Dermis lymphatic vessel endothelial cell (primary cell): ENCODE data around the gene INKA1. TPM values are rescaled to one million over a fixed set of nuclear protein-coding genes. Genes with fewer than 3 reads are reported as not detected.

Experiments
- total RNA-seq: library from RNA; depleted of rRNA; stranded (reverse); fragments of >200 nt; gene quantifications from 2 replicates; pipeline ENCODE4 v1.2.1, GENCODE V29; 2014

The INKA1 gene
- 17.3 and 17.6 TPM in 2 replicates for total RNA-seq

GRCh38 chr3:49802719-49803464, at the start of gene INKA1:
Gene INKA1 (plus strand): TSS chr3:49803261. CDS start chr3:49803393, 132 bp downstream.

GRCh38 chr3:49786357-49787181, 16.5 kb upstream of the INKA1 start, which contains the start of gene IP6K1:
Gene IP6K1 (minus strand): TSS chr3:49786542. CDS start chr3:49748040, 38,502 bp downstream.

GRCh38 chr3:49799761-49800160, 3.3 kb upstream of the INKA1 start, which contains the start of gene CDHR4:
Gene CDHR4 (minus strand): TSS chr3:49799873. CDS start chr3:49799812, 61 bp downstream.

GRCh38 chr3:49813497-49814174, 10.6 kb downstream of the INKA1 start, which contains the start of gene UBA7:
Gene UBA7 (minus strand): TSS chr3:49813953. CDS start chr3:49813787, 166 bp downstream.

Other genes with a start within 250 kb of the INKA1 start
- under 0.01 and 0.09 TPM in 2 replicates for gene BSN, start 248.8 kb upstream of the INKA1 start, total RNA-seq
- 64.6 and 114 TPM in 2 replicates for gene APEH, start 128.9 kb upstream of the INKA1 start, total RNA-seq
- gene MST1, start 113.8 kb upstream of the INKA1 start, total RNA-seq, result 1.8 and 2.2 TPM in 2 replicates
- 20.5 and 22.5 TPM in 2 replicates for gene RNF123, start 113.7 kb upstream of the INKA1 start, total RNA-seq
- not detected in 2 replicates for gene AMIGO3, start 83.6 kb upstream of the INKA1 start, total RNA-seq
- gene GMPPB, start 79.3 kb upstream of the INKA1 start, total RNA-seq, result 15.7 and 25.6 TPM in 2 replicates
- gene IP6K1, start 16.7 kb upstream of the INKA1 start, total RNA-seq, result 47.9 and 55.3 TPM in 2 replicates
- gene CDHR4, start 3.4 kb upstream of the INKA1 start, total RNA-seq, result not detected in 2 replicates
- gene UBA7, start 10.7 kb downstream of the INKA1 start, total RNA-seq, result 24.9 and 29.9 TPM in 2 replicates
- gene TRAIP, start 53.3 kb downstream of the INKA1 start, total RNA-seq, result 1.1 and 1.2 TPM in 2 replicates
- not detected in 2 replicates for gene CAMKV, start 66.6 kb downstream of the INKA1 start, total RNA-seq
- gene MST1R, start 100.6 kb downstream of the INKA1 start, total RNA-seq, result 0.11 and 0.52 TPM in 2 replicates
- 4.0 and 7.6 TPM in 2 replicates for gene MON1A, start 126.5 kb downstream of the INKA1 start, total RNA-seq
- 29.2 and 34.6 TPM in 2 replicates for gene RBM6, start 136.9 kb downstream of the INKA1 start, total RNA-seq